NCI-H187 (cell line): ENCODE measurements around the gene PCDH9.
A peak's percentile ranks its signal among the peaks of the same experiment; 100 is the strongest.

Source experiments
- DNase-seq, 2 experiments: peaks; one replicate each; lab custom pipeline; 2025; lab: John Stamatoyannopoulos, UW

PCDH9 gene, protein sequence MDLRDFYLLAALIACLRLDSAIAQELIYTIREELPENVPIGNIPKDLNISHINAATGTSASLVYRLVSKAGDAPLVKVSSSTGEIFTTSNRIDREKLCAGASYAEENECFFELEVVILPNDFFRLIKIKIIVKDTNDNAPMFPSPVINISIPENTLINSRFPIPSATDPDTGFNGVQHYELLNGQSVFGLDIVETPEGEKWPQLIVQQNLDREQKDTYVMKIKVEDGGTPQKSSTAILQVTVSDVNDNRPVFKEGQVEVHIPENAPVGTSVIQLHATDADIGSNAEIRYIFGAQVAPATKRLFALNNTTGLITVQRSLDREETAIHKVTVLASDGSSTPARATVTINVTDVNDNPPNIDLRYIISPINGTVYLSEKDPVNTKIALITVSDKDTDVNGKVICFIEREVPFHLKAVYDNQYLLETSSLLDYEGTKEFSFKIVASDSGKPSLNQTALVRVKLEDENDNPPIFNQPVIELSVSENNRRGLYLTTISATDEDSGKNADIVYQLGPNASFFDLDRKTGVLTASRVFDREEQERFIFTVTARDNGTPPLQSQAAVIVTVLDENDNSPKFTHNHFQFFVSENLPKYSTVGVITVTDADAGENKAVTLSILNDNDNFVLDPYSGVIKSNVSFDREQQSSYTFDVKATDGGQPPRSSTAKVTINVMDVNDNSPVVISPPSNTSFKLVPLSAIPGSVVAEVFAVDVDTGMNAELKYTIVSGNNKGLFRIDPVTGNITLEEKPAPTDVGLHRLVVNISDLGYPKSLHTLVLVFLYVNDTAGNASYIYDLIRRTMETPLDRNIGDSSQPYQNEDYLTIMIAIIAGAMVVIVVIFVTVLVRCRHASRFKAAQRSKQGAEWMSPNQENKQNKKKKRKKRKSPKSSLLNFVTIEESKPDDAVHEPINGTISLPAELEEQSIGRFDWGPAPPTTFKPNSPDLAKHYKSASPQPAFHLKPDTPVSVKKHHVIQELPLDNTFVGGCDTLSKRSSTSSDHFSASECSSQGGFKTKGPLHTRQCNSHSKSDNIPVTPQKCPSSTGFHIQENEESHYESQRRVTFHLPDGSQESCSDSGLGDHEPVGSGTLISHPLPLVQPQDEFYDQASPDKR (N-terminal part only)

GRCh38 chr13:67229481-67230403, at the start of gene PCDH9:
Gene PCDH9, minus strand, starts transcription at chr13:67230336. Its CDS starts 1,896 bp downstream, at chr13:67228440.
- no peak for DNase-seq

- DNase-seq, result no peak
Observed at GRCh38 chr13:67278235-67278634, 48.1 kb upstream of the PCDH9 start.

DNA sequence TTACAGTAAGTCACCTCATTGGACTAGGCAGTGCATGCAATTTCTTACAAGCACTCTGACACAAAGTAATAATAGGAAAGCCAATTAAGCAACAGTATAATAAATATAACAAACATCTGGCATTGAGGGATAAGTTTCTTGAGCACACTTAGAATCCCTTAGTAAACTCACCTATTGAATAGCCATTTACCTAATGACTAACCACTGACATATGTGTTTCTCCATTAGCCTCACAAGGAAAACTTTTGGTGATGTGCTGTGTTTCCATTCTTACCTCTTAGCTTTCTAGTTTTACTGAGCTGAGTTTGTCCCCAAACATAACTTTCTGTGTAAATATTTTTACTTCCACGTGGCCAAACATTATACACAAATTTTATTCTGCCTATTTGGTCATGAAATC, 47.4 kb upstream of the PCDH9 start:
- no peak for DNase-seq

- DNase-seq, result no peak
Observed at GRCh38 chr13:67275351-67275960, 45.3 kb upstream of the PCDH9 start.

DNA sequence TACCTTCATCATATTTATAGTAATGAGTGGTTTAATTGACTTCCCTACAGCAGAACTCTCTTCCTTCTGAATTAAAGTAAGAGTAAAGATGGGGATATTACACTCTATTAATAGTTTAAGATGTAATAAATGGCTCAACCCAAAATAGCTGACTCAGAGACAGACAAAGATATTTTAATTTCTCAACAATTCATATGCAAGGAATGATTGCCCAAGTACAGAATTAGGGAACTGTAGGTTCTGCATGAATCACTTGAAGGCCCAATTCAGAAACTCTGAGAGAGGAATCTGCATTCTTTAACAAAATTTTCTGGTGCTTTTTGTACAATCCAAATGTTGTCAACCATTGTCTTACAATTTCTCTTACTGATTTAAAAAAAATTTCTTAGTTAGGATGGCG, 42.9 kb upstream of the PCDH9 start:
- no peak for DNase-seq

- no peak for DNase-seq
Observed at GRCh38 chr13:67267136-67267535, 37.0 kb upstream of the PCDH9 start.

GRCh38 chr13:67259208-67259607, 29.1 kb upstream of the PCDH9 start:
- no peak for DNase-seq

GRCh38 chr13:67258482-67258881, 28.3 kb upstream of the PCDH9 start:
- DNase-seq, result no peak

- DNase-seq, result no peak
Observed at GRCh38 chr13:67238861-67239260, 8.7 kb upstream of the PCDH9 start.

DNA sequence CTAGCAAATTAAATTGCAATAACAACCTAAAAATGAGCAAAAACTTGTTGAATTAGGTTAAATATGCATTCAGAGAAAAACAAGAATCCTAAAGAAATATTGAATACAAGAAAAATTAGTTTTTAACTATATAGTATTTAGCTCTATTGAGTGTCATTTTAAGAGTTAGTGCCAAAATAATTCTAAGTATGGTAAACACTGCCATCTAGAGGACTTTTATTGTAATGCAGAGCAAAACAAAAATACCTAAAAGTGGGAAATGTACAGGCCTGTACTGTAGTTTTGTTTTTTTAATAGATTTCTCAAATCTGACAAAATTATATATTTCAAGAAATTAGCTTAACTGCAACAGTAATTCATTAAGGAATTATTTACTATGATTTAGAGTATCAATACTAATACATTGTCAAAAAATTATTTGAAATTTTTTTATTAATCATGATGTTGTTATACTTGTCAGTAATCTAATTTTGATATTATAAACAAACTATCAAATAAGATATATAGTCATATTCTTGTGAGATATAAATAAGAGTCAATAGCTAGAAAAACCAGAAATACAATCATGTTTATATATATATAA, 8.2 kb upstream of the PCDH9 start:
- no peak for DNase-seq

- no peak for DNase-seq
Observed at GRCh38 chr13:67235265-67235664, 5.1 kb upstream of the PCDH9 start.

GRCh38 chr13:67232384-67232783, 2.2 kb upstream of the PCDH9 start:
- DNase-seq, result no peak

DNA sequence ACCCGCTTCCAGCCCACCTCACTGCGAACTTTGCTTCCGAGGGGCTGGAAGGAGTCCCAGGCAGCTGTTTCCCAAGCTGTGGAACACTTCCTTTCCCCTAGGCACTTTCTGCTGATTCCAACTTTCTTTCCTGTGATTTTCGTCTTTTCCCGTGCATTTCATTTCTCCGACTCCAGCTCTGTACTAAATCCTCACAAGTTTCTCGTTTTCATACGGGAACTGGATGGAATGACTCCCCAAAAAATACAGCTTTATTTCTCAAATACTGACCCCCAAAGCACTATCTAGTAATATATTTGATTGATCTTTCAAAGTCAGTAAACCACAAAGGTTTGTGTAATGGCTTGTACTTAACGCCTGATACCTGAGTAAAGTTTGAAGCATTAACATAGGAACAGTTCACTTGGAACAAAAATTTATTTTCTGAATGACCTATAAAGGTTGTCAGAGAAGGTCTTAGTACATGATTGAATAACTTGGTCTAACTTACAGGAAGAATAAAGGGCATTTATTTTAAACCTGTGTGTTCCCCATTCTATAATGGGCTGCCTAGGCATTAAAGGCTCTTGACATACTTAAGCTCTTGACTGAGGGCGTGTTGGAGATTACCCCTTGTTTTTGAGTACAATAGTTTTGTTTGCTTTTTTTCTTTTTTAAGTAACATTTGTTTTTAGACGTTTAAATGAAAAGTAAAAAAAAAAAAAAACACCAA, 1.3 kb upstream of the PCDH9 start:
- DNase-seq, result no peak

GRCh38 chr13:67230404-67231288, 510 bp upstream of the PCDH9 start:
- DNase-seq, result peak; percentile 79 to 95

DNA sequence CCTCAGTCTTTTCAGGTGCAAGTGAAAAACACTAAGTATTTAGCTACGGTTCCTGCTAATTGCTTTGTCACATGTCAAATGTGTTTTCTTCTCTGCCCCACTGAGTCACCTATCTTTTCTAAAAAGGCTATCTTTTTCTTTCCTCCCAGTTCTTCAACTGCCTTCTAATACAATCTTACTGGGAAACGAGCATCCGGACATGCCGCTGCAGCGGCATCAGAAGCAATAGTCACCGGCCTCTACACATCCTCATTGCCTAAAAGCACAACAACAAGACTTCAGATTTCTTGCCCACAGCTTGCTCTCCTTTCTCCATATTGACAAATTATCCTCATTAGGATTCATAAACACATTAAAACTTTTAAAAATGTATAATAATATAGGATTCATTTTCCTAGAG, 1.2 kb downstream of the PCDH9 start:
- DNase-seq, result no peak

- DNase-seq, result no peak
Observed at GRCh38 chr13:67228031-67228430, 2.1 kb downstream of the PCDH9 start.

GRCh38 chr13:67227131-67227983, 2.8 kb downstream of the PCDH9 start:
- no peak for DNase-seq

GRCh38 chr13:67226696-67227095, 3.4 kb downstream of the PCDH9 start:
- DNase-seq, result no peak
